Heart right ventricle (tissue), 16 donors: ENCODE results near the gene PLA2G2F. TPM values are rescaled to one million over a fixed set of nuclear protein-coding genes. Genes with fewer than 3 reads are reported as not detected.

Experiments used
- ATAC-seq, 8 donors: fragments of 200-7000 bp; cut with Tn5 transposase; one replicate each; pipeline ENCODE4 v1.9.1; 2020; ENCODE audit warnings: mild to moderate bottlenecking in 8 of 8, moderate library complexity in 8 of 8, moderate number of reproducible peaks in 1 of 8
- DNase-seq, 2 donors: peaks; one replicate each; pipeline ENCODE4 v3.0.0-alpha.2; 2020
- H3K27ac ChIP-seq, 10 donors: fragments of 200-600 bp; sonication (generic) in 2 of 10; one replicate each; pipeline versions ENCODE4 v1.5.0 to v1.8.0; 2020 to 2022; ENCODE audit warnings: mild to moderate bottlenecking in 3 of 10
- H3K27me3 ChIP-seq, 7 donors: fragments of 200-600 bp; one replicate each; pipeline ENCODE4 v1.8.0; 2021 to 2022; ENCODE audit warnings: mild to moderate bottlenecking in 2 of 7
- H3K36me3 ChIP-seq, 9 donors: fragments of 200-600 bp; sonication (generic) in 1 of 9; one replicate each; pipeline versions ENCODE4 v1.5.0 to v1.8.0; 2020 to 2022; ENCODE audit warnings: mild to moderate bottlenecking in 2 of 9
- H3K4me1 ChIP-seq, 9 donors: fragments of 200-600 bp; sonication (generic) in 1 of 9; one replicate each; pipeline versions ENCODE4 v1.5.0 to v1.8.0; 2020 to 2022; ENCODE audit warnings: mild to moderate bottlenecking in 4 of 9
- H3K4me3 ChIP-seq, 10 donors: fragments of 200-600 bp; sonication (generic) in 2 of 10; one replicate each; pipeline versions ENCODE4 v1.5.0 to v1.8.0; 2020 to 2022; ENCODE audit warnings: mild to moderate bottlenecking in 7 of 10, moderate library complexity in 2 of 10
- H3K9me3 ChIP-seq, 11 donors: fragments of 200-600 bp in 10 of 11; sonication (generic) in 2 of 11; one replicate each; pipeline versions ENCODE4 v1.5.0 to v1.8.0; 2013 to 2022; ENCODE audit warnings: mild to moderate bottlenecking in 2 of 11, control low read depth in 1 of 11, moderate library complexity in 1 of 11
- WGBS, 2 donors: extraction: QIAGEN DNeasy Blood & Tissue Kit; methylation state at CpG; one replicate each; pipeline ENCODE4 v1.1.7; 2013; ENCODE audit warnings: inconsistent platforms in 1 of 2; 5-methylcytosine and 5-hydroxymethylcytosine counted together
- intact Hi-C, 10 donors: fragments of 100-400 bp; cut with DNase I; formaldehyde crosslinking; loops; one replicate each; pipeline versions ENCODE4 v1.11.1 to v1.14.2; 2022
- polyA plus RNA-seq, 2 donors: library from polyadenylated mRNA; stranded (reverse); fragments of 200-250 nt; gene quantifications; one replicate each; pipeline ENCODE4 v1.2.3, GENCODE V29; 2013
- total RNA-seq, 10 donors: library from RNA; stranded (reverse); fragmentation: NEBNext Ultra II Directional in 3 of 10; extraction: Animal tissue kit (Norgen Biotek cat#: 25700) in 3 of 10; gene quantifications; one replicate each; pipeline versions ENCODE4 v1.2.1 to v1.2.4, GENCODE V29; 2021 to 2023
- TF ChIP-seq, protein P1 (sequence below), 9 donors: fragments of 200-600 bp; sonication (generic) in 2 of 9; IDR thresholded peaks; one replicate each; pipeline versions ENCODE4 v1.5.0 to v1.8.0; 2021 to 2022; ENCODE audit warnings: antibody characterized with exemption in 9 of 9, mild to moderate bottlenecking in 5 of 9, moderate library complexity in 1 of 9
- donor health status: Arrhythmogenic right ventricular cardiomyopathy.
- donor health status: ischemic (EF 13 %, LVEDD 7.1; RV severe dilation, severe dysfunction).
- donor health status: healthy with polysubstance abuse.
- donor health status: DM: no; HTN: yes; CAD: no.
- donor health status: DM: no; HTN: no; CAD: no.
- donor health status: ischemic (EF 25% LVEDD 6.9; RV normal size, moderate dysfunction).
- donor health status: ischemic (EF 25% LVEDD 5.7; RV mildly dilated, moderate dysfunction).
- donor health status: healthy.
- donor health status: DM: yes; HTN: yes; CAD: no.
- donor health status: Ischemic cardiomyopathy.
- donor health status: ischemic (EF 35%, LVEDD 5.7; RV mildly dilated, moderate dysfunction).
- donor health status: nonischemic (EF 11% LVEDD 7.7; RV severe dilation, severe dysfunction).
- donor health status: DM: yes; HTN: yes; CAD: no.
- donor health status: PGD.
- donor health status: ischemic (EF 29% LVEDD 5.4; RV normal size, mild dysfunction).
- donor health status: nonischemic (EF 23%, LVEDD 6.1; RV moderate dilation, normal function).

The PLA2G2F gene
- total and polyA plus RNA-seq, 12 donors: not detected

- 69 to 77% methylated on average over 6 of the region's 6 CpGs for WGBS, 2 donors
- TF ChIP-seq, protein P1, sequence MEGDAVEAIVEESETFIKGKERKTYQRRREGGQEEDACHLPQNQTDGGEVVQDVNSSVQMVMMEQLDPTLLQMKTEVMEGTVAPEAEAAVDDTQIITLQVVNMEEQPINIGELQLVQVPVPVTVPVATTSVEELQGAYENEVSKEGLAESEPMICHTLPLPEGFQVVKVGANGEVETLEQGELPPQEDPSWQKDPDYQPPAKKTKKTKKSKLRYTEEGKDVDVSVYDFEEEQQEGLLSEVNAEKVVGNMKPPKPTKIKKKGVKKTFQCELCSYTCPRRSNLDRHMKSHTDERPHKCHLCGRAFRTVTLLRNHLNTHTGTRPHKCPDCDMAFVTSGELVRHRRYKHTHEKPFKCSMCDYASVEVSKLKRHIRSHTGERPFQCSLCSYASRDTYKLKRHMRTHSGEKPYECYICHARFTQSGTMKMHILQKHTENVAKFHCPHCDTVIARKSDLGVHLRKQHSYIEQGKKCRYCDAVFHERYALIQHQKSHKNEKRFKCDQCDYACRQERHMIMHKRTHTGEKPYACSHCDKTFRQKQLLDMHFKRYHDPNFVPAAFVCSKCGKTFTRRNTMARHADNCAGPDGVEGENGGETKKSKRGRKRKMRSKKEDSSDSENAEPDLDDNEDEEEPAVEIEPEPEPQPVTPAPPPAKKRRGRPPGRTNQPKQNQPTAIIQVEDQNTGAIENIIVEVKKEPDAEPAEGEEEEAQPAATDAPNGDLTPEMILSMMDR (IDR thresholded peaks at IDR 0.05): no peak
- DNase-seq (no peak), ATAC-seq (no peak)
- H3K4me3 ChIP-seq: no peak overlapping the region
- peaks cover 0 to 23% (median under 1%) of the 10 kb centered on the region in 7 donors for H3K27me3 ChIP-seq
- peaks cover 0 to 6% (median 0%) of the 10 kb centered on the region in 9 donors for H3K4me1 ChIP-seq
- H3K27ac ChIP-seq: no peak overlapping the region
- intact Hi-C loops: no loop called here
- H3K9me3 ChIP-seq: peaks cover 0 to 7% (median 0%) of the 10 kb centered on the region in 11 donors
- H3K36me3 ChIP-seq: no peaks in the 10 kb centered on the region
These were observed 41.2 kb downstream of the PLA2G2F start for GRCh38 chr1:20180129-20180843.

DNA sequence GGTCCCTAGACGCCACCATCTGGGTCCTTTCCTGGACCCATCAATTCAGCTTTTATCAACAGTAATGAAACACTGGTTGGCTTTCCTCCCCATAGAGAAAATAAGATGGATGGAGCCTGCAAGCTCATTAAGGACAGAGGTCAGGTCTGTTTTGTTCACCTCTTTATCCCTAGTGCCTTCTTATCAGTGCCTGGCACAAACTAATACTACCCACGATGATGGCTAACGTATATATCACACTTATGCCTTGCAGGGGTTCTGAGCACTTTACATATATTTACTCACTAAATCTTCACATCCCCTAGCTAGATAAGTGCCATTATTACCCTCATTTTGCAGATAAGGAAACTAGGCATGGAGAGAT lies 41.7 kb downstream of the PLA2G2F start:
- ATAC-seq: no peak

GRCh38 chr1:20182415-20182814 lies 43.3 kb downstream of the PLA2G2F start:
- TF ChIP-seq, protein P1 (IDR thresholded peaks at IDR 0.05): no peak
- Histone ChIP-seq H3K4me1 (peaks cover 0 to 23% (median 13%) of the 10 kb centered on the region in 9 donors), H3K36me3 (no peaks in the 10 kb centered on the region), H3K27ac (no peak overlapping the region), H3K4me3 (no peak overlapping the region), H3K9me3 (peaks cover 0 to 7% (median 0%) of the 10 kb centered on the region in 11 donors), H3K27me3 (peaks cover 0 to 41% (median 19%) of the 10 kb centered on the region in 7 donors)
- intact Hi-C loops: no loop called here
- ATAC-seq (no peak), DNase-seq (no peak)

More for the DNA sequence above, 41.7 kb downstream of the PLA2G2F start:
- H3K4me3 ChIP-seq: no peak overlapping the region
- H3K9me3 ChIP-seq: peaks cover 0 to 7% (median 0%) of the 10 kb centered on the region in 11 donors
- TF ChIP-seq, protein P1 (IDR thresholded peaks at IDR 0.05): no peak
- intact Hi-C loops: no loop called here
- no peak for DNase-seq
- no peaks in the 10 kb centered on the region for H3K36me3 ChIP-seq
- no peak overlapping the region for H3K27ac ChIP-seq
- H3K27me3 ChIP-seq: peaks cover 0 to 27% (median 6%) of the 10 kb centered on the region in 7 donors
- 66 to 74% methylated on average over 3 of the region's 3 CpGs for WGBS, 2 donors
- peaks cover 0 to 11% (median 2%) of the 10 kb centered on the region in 9 donors for H3K4me1 ChIP-seq

GRCh38 chr1:20183035-20183434 lies 43.9 kb downstream of the PLA2G2F start:
- 85 to 86% methylated on average over 10 of the region's 10 CpGs for WGBS, 2 donors
- Histone ChIP-seq H3K27ac (no peak overlapping the region), H3K36me3 (no peaks in the 10 kb centered on the region), H3K4me1 (peaks cover 0 to 27% (median 13%) of the 10 kb centered on the region in 9 donors), H3K27me3 (peaks cover 0 to 47% (median 24%) of the 10 kb centered on the region in 7 donors), H3K9me3 (peaks cover 0 to 7% (median 0%) of the 10 kb centered on the region in 11 donors), H3K4me3 (no peak overlapping the region)
- ATAC-seq (no peak), DNase-seq (no peak)
- TF ChIP-seq, protein P1 (IDR thresholded peaks at IDR 0.05): no peak
- intact Hi-C loops: no loop called here
